Stimulated activated CD4-positive, alpha-beta T cell treated with anti-CD3 and anti-CD28 coated beads, Interleukin-2, amount 100 ng/mL, for 4 hours (primary cell): ENCODE results near the gene LRRIQ3.

Source experiments
- DNase-seq: peaks from one replicate; pipeline ENCODE4 v3.0.0-alpha.2; 2020; ENCODE audit warnings: low read depth

The LRRIQ3 gene

GRCh38 chr1:74113333-74113732 is 84.6 kb downstream of the LRRIQ3 start:
- DNase-seq: no peak

DNA sequence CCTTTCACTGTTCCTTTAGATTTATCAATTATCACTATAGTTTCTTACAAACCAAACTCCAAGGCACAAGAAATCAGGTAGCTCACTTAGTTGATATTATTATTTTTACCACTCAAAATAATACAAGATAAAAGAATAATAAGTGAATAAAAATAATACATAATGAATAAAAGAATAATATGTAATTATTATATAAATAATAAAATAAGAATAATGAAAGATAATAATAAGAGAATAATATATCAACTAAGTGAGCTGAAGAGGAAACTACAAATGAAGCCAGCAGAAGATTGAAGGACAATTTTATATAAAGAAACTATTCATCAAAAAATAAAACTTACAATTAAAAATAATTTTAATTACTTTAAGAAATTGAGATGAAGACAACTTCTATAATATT is 90.6 kb downstream of the LRRIQ3 start:
- no peak for DNase-seq

GRCh38 chr1:74091371-74091770 is 106.6 kb downstream of the LRRIQ3 start:
- no peak for DNase-seq

- DNase-seq: no peak
Observed at GRCh38 chr1:74083128-74083527, 114.8 kb downstream of the LRRIQ3 start.

- no peak for DNase-seq
Observed at GRCh38 chr1:74065081-74065480, 132.9 kb downstream of the LRRIQ3 start.

- DNase-seq: no peak
Observed at GRCh38 chr1:74057719-74058118, 140.3 kb downstream of the LRRIQ3 start.

- DNase-seq: no peak
Observed at GRCh38 chr1:74053407-74053806, 144.6 kb downstream of the LRRIQ3 start.

DNA sequence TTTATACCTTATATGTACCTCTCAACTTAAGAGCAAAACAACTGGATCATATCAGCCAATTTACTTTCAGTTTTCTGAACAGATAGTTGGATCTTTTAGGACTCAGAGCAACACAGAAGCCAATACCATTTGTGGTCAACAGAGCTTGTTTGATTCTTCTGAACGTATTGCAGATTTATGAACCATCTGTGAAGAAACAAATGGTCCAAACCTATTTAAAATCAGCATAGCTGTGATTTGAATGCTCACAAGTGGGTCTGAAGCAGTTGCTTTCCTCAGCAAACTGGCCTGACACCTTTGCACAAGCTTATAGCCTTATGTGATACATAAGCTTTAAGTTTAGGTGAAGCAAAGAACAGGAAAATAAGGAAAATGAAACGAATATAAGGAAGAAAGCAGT is 147.6 kb downstream of the LRRIQ3 start:
- no peak for DNase-seq

GRCh38 chr1:74038042-74038441 is 159.9 kb downstream of the LRRIQ3 start:
- no peak for DNase-seq

DNA sequence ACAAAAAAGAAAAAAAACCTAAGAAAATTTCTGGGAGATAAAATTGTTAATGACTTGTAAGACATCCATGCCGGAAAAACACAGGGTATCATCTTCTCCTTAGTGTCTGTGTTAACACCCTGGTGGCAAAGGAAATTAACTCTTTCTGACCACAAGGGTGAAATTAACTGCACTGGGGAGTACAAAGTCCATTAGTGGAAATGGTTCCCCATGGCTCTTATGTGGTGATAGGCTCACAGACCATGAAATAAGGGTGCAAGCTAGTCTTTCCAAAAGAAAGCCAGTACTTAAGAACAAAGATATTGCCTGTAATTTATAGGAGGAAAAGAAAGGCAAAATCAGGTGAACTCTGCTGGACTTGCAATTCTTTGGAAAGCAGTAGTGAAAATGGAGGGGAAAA is 185.4 kb downstream of the LRRIQ3 start:
- no peak for DNase-seq

- no peak for DNase-seq
Observed at GRCh38 chr1:74011736-74012135, 186.2 kb downstream of the LRRIQ3 start.

GRCh38 chr1:74010206-74010605 is 187.8 kb downstream of the LRRIQ3 start:
- no peak for DNase-seq

- DNase-seq: no peak
Observed at GRCh38 chr1:74005533-74005932, 192.4 kb downstream of the LRRIQ3 start.

DNA sequence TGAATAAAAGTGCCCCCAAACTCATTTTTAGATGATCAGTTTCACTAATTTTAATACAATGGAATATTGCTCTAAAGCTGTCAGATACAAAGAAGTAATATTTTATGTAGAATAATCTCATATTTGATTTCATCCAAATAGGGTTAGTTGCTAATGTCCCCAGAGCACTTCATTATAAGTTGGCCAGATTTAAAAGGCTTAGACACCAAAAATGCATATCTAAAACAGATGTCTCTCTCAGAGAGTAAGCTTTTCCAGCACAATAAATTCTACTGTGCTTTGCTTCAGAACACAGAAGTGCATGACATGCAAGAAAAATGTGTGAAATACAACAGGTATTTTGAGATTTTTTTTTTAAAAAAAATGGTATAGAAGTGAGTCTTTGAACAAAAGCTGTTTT is 194.2 kb downstream of the LRRIQ3 start:
- DNase-seq: no peak

DNA sequence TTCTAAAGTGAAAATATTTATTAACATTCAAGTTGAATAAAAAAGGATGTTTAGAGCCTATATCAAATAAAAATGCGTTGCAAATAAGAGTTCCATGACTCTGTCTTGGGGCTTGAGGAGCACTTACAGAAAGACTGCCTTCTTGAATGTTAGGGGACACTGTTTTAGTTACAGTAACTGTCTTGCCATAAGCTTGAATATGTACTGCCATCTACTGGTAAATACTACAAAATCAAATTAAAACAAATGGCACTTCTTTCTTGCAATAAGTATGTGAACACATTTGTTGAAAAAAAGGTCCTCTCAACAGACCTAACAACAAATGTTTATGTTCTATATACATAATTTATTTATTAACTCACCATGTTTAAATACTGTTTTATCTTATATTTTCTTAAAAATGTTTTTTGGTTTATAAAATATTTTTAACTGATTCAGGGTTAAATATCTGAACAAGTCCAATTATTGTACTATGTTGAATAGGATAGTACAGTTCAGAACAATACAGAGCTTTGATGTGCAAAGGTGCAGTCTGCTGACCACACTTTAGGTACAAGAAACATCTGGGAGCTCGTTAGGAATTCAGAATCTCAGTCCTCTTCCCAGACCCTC is 199.5 kb downstream of the LRRIQ3 start:
- DNase-seq: no peak

DNA sequence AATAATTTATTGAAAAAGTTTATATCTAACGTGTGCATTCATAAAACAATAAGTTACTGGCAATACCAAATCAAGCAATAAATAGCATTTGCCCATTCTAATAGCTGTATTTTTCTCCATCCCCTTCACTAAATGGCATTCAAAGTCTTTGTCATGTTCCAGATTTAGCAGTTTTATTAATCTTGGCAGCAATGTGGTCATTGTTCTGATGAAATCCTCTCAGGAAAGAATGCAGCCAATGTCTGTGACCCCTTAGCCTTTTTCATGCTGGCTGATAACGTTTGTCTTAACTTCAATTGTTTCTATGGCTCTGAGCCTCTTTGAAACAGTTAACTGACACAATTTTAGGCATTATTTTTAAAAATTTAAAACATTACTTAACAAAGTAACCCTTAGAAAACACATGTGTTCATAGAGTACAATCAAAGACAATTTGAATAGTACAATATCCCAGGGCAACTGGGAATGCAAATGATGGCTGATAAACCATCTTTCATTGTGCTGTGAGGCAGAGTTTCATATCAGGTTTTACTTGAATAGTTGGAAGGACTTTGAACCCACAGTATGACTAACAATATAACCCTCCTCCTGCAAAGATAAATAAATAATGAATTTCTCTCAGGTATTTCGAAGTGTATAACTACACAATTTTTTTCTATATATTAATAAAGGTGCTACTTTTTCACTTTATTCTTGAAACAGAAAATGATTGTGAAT is 217.5 kb downstream of the LRRIQ3 start:
- DNase-seq: no peak

- no peak for DNase-seq
Observed at GRCh38 chr1:73979684-73980083, 218.3 kb downstream of the LRRIQ3 start.

DNA sequence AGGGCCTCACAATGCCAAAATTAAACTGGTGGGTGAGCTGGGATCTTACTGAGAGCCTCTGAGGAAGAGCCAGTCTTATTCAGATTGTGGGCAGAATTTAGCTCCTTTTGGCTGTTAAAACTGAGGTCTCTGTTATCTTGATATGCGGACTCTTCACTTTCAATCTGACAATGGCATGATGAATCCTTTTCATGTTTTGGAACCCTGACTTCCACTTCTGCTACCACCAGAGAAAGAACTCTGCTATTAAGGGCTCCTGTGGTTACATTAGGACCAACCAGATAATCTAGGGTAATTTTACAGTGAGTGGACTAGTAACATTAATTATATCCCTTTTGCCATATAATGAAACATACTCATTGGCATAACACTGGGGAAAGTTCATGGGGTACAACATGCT is 219.0 kb downstream of the LRRIQ3 start:
- no peak for DNase-seq
